ENCODE measurements around the gene BRI3BP.

DNA sequence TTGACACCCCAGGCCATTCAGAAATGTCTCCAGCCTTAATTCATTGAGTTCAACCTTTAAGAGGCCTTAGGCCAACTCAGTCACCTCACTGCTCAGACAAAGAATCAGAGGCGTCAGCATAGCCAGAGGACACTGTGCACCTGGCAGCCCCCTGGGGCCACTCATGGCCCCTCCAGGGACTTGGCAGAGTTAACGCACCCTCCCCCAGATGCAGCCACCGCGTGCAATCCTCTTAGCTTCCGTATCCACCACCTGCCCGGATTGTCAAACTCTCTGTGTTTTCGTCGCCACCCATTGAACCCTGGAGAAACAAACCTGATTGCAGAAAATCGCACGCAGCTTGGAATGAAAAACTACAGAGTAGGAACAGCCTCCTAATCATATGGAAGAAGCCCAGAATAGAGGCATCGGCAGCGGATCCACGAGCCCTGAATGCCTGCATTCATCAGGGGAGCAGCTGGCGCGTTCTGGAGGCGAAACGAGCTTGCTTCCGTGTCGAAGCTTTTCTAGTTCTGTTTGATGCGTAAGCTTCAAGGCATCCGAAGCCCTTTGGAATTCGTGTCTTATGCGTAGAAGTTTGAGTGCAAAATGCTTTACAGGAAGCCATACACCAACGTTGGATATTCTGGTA is 22.4 kb downstream of the BRI3BP start:
- TF ChIP-seq CTCF (IDR thresholded peaks at IDR 0.05) (no peak), POLR2A (IDR thresholded peaks at IDR 0.05) (no peak)
